Esophagus muscularis mucosa (tissue), 3 donors: ENCODE measurements around the gene JPH3.

ENCODE experiments used
- POLR2A ChIP-seq: fragments of 450-650 bp; IDR thresholded peaks from one replicate; pipeline ENCODE4 v1.6.1; 2017; ENCODE audit warnings: antibody characterized with exemption, moderate library complexity, mild to moderate bottlenecking, low read depth
- TF ChIP-seq, protein P1 (sequence below), 3 experiments: fragments of 200-600 bp in 2 of 3; fragments of 450-650 bp in 1 of 3; sonication (generic) in 2 of 3; IDR thresholded peaks; one replicate each; pipeline ENCODE4 v1.5.1; 2017 to 2019; ENCODE audit warnings: antibody characterized with exemption in 3 of 3, mild to moderate bottlenecking in 2 of 3, moderate library complexity in 1 of 3

GRCh38 chr16:87724490-87725291 is 122.4 kb downstream of the JPH3 start:
- no peak for TF ChIP-seq POLR2A
- TF ChIP-seq, protein P1, sequence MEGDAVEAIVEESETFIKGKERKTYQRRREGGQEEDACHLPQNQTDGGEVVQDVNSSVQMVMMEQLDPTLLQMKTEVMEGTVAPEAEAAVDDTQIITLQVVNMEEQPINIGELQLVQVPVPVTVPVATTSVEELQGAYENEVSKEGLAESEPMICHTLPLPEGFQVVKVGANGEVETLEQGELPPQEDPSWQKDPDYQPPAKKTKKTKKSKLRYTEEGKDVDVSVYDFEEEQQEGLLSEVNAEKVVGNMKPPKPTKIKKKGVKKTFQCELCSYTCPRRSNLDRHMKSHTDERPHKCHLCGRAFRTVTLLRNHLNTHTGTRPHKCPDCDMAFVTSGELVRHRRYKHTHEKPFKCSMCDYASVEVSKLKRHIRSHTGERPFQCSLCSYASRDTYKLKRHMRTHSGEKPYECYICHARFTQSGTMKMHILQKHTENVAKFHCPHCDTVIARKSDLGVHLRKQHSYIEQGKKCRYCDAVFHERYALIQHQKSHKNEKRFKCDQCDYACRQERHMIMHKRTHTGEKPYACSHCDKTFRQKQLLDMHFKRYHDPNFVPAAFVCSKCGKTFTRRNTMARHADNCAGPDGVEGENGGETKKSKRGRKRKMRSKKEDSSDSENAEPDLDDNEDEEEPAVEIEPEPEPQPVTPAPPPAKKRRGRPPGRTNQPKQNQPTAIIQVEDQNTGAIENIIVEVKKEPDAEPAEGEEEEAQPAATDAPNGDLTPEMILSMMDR (IDR thresholded peaks at IDR 0.05) = no peak
